Activated CD8-positive, alpha-beta memory T cell treated with anti-CD3 and anti-CD28 coated beads, Interleukin-2, amount 10 ng/mL, durations not matched to agents 7 days and 5 days (primary cell): ENCODE results near the gene LRPAP1. TPM values are rescaled to one million over a fixed set of nuclear protein-coding genes. Genes with fewer than 3 reads are reported as not detected.
"Not testable (repeated sequence)": the region's sequence is repeated elsewhere in the genome, so short reads cannot be mapped to it uniquely, and the experiment has no call there.

Source experiments
- ATAC-seq: fragments of 150-1000 bp; cut with Tn5 transposase; one replicate; pipeline ENCODE4 v1.10.0; 2021; ENCODE audit warnings: moderate library complexity
- CTCF ChIA-PET: fragments of 350-600 bp; sonication (Branson Sonifier 250); formaldehyde crosslinking; loops from one replicate; lab custom pipeline; 2021; ENCODE audit warnings: antibody characterized with exemption; lab: Charles Lee
- DNase-seq: peaks from one replicate; pipeline ENCODE4 v3.0.0-alpha.2; 2020
- H3K27ac Mint-ChIP-seq: one replicate; pipeline ENCODE4 v1.8.0; 2021; ENCODE audit warnings: mild to moderate bottlenecking, mixed read lengths
- H3K27me3 Mint-ChIP-seq: one replicate; pipeline ENCODE4 v1.8.0; 2021; ENCODE audit warnings: mixed read lengths
- H3K36me3 Mint-ChIP-seq: one replicate; pipeline ENCODE4 v1.8.0; 2021; ENCODE audit warnings: mild to moderate bottlenecking, mixed read lengths
- H3K4me1 Mint-ChIP-seq: one replicate; pipeline ENCODE4 v1.8.0; 2021; ENCODE audit warnings: mixed read lengths
- H3K4me3 Mint-ChIP-seq: one replicate; pipeline ENCODE4 v1.8.0; 2021; ENCODE audit warnings: mild to moderate bottlenecking, moderate library complexity, mixed read lengths
- H3K9me3 Mint-ChIP-seq: one replicate; pipeline ENCODE4 v1.8.0; 2022; ENCODE audit warnings: low read depth, mixed read lengths
- total RNA-seq, 2 experiments: library from RNA; stranded (reverse); gene quantifications; one replicate each; pipeline ENCODE4 v1.2.3, GENCODE V29; 2021

Gene LRPAP1
- total RNA-seq, result 10 to 100 TPM; 77.2 to 87.6 TPM

DNA sequence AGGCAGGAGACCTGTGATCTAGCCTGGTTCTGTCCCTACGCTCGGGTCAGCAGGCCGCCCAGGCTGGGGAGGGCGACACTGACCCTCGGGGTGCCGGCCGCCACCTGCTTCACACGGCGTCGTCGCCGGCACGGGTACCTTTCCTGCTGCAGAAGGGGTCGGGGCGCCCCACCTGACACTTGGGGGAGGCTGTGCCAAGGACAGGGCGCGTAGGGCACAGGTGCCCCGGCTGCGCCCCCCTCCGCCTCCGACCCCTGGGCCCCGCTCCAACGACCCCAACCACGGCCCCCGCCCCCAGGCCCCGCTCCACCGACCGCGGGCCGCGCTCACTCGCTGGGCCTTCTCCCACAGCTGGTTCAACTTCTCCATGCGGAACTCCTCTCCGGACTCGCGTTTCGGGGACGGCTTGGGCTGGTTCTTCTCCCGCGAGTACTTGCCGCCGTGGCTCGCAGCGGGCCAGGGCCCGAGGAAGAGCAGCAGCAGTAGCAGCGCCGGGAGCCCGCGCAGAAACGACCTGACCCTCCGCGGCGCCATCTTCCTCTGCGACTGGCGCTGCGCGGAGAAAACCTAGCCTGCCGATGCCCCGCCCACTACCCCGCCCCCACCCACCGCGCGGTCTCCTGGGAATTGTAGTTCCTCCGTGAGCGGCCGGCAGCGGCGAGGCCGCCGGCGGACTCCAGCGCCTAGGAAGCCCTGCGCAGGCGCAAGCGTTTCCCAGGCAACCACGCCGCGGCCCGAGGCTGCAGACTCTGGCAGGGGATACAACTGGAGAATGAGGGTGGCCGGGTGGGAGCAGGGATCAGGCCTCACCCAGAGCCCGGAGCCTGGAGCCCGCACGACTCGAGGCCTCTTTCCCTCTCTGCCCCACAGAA lies at the start of gene LRPAP1:
LRPAP1 (minus strand) TSS at position 544 of the 872 bp plus-strand sequence; CDS start at position 534, 10 bp downstream.
- ATAC-seq, result peak; percentile 89
- no peaks in the 10 kb centered on the region for H3K9me3 Mint-ChIP-seq

DNA sequence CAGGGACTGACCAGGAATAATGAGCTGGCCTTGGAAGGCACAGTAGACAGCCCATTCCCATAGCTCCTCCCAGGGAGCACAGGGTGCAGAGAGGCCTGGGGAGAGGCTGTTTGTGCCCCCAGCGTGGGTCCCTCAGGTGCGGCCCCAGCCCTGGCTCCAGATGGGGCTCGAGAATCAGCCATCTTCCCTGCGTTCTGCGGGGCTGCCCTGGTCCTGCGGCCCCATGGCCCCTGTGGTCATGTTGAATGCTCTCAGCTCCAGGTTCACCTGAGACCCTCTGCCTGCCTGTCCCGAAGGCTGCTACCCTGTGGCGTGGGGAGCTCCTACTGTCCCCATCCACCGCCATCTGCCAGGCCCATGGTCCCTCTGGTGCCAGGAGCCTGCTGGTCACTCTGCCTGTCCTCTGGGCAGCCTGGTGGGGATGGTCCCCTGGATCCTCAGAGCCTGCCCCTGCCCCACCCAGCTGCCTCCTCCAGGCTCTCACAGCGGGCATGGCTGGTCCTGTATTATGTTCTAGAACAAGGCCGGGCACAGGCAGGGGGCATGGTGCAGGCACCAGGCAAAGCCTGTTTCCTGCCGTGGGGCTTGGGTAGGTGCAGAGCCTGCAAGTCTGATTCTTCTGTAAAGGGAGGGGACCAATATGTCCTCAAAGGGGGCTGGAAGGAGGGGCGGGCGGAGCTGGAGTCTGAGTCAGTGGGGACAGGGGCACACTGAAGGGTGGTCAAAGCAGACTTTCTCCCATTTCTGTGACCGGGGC lies 49.3 kb upstream of the LRPAP1 start:
- ATAC-seq, CTCF ChIA-PET, H3K4me1 Mint-ChIP-seq, H3K27me3 Mint-ChIP-seq, H3K27ac Mint-ChIP-seq, H3K36me3 Mint-ChIP-seq, DNase-seq, H3K4me3 Mint-ChIP-seq, H3K9me3 Mint-ChIP-seq: not testable (repeated sequence)

More for the DNA sequence above, at the start of gene LRPAP1:
- CTCF ChIA-PET, result no interaction called here
- DNase-seq, result peak; percentile 90
- peak within 1 kb of the TSS; percentile 93 for H3K27ac Mint-ChIP-seq
- peak within 1 kb of the TSS; percentile 98 for H3K4me3 Mint-ChIP-seq
- H3K27me3 Mint-ChIP-seq, result peaks cover 8% of the 10 kb centered on the region
- H3K4me1 Mint-ChIP-seq, result peaks cover 27% of the 10 kb centered on the region
- H3K36me3 Mint-ChIP-seq, result no peaks in the 10 kb centered on the region

DNA sequence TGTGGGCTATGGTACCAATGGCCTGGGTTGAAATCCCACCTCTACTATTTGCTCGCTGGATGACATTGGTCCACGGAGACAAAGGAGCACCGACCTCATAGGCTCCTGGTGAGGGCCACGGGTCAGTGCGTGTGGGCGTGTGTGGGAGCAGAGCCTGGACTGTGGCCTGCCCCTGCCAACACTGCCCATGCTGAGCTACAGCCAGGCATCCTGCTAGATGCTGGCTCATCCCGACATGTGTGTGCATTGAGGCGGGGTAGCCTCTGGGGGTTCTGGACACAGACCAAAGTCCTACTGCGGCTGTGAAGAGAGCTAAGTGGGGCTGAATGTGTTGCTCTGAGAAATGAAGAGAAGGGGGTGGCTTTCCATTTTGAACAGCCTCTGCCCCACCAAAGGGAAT lies 48.6 kb upstream of the LRPAP1 start:
- H3K36me3 Mint-ChIP-seq, H3K4me3 Mint-ChIP-seq, H3K9me3 Mint-ChIP-seq, CTCF ChIA-PET, H3K27ac Mint-ChIP-seq, DNase-seq, H3K4me1 Mint-ChIP-seq, ATAC-seq, H3K27me3 Mint-ChIP-seq: not testable (repeated sequence)

DNA sequence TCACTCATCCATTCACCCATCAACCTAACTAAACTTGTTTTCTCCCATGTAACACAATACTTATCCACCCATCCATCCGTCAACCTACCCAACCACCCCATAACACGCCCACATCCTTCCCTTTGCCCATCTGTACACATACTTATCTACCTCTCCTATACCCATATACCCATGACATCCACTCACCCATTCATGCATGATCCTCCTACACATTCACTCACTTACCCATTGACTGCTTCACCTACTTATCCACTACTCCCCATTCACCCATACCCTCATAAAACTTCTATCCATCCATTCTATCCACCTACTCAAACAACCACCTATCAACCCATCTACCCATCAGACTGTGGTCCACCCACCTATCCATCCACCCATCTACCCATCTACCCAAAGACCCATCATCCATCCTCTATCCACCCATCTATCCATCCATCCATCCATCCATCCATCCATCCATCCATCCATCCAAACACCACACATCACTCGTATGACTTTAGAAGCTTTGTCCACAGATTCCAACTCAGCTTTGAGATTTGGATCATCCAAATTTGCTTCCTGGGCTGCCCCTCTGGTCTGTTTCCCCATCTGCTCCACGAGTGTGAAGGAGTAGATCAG lies 46.4 kb upstream of the LRPAP1 start:
- H3K36me3 Mint-ChIP-seq, H3K27me3 Mint-ChIP-seq, H3K9me3 Mint-ChIP-seq, H3K4me3 Mint-ChIP-seq, DNase-seq, ATAC-seq, CTCF ChIA-PET, H3K4me1 Mint-ChIP-seq, H3K27ac Mint-ChIP-seq: not testable (repeated sequence)

DNA sequence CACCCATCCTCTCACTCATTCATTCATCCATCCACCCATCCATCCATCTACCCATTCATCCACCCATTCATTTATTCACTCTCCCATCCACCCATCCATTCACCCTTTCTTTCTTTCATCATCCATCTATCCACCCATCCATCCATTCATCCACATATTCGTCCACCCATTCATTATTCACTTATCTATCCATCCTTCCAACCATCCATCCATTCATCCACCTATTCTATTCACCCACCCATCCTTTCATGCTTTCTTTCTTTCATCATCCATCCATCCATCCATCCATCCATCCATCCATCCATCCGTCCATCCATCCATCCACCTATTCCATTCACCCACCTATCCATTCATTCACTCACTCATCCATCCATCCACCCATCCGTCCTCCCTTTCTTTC lies 45.8 kb upstream of the LRPAP1 start:
- ATAC-seq, H3K9me3 Mint-ChIP-seq, H3K27me3 Mint-ChIP-seq, H3K4me1 Mint-ChIP-seq, CTCF ChIA-PET, H3K27ac Mint-ChIP-seq, H3K4me3 Mint-ChIP-seq, H3K36me3 Mint-ChIP-seq, DNase-seq: not testable (repeated sequence)

- CTCF ChIA-PET, result not testable (repeated sequence)
Measured at GRCh38 chr4:3577208-3577892, 45.1 kb upstream of the LRPAP1 start.

DNA sequence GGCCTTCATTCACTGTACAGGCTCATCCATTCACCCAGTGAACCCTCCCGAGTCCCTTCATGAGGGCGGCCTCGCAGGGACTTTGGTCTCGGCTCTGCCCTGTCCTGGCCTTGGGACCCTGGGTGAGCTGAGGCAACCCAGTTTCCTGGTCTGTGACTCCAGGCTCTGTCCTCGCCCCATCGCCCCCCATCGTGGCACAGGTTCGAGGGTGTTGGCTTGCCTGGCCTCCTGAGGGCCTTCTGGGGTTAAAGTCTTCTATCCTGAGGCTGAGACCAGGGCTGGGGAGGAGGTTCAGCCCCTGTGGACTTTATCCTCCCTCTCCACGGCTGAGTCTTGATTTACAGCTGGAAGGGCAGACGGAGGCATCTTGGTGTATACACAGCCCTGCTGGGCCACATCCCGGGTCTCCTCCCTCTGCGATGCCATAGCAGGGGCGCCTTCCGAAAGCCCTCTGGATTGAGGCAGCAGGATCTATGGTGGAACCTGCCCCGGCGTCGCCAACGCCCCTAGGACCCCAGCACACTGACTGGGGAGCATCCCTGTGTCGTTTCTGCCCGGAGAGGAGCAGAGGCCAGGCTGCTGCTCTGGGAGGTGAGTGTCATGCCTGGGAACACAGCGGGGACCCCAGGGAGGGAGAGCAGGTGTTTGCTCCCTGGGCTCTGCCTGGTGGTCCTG lies 44.4 kb upstream of the LRPAP1 start:
- H3K4me1 Mint-ChIP-seq, DNase-seq, H3K27ac Mint-ChIP-seq, H3K4me3 Mint-ChIP-seq, H3K27me3 Mint-ChIP-seq, H3K9me3 Mint-ChIP-seq, H3K36me3 Mint-ChIP-seq, ATAC-seq, CTCF ChIA-PET: not testable (repeated sequence)

More at GRCh38 chr4:3577208-3577892, 45.1 kb upstream of the LRPAP1 start:
- not testable (repeated sequence) for H3K27me3 Mint-ChIP-seq, H3K9me3 Mint-ChIP-seq, H3K4me3 Mint-ChIP-seq, H3K27ac Mint-ChIP-seq, ATAC-seq, H3K36me3 Mint-ChIP-seq, H3K4me1 Mint-ChIP-seq, DNase-seq

GRCh38 chr4:3575426-3576369 lies 43.5 kb upstream of the LRPAP1 start:
- H3K9me3 Mint-ChIP-seq, ATAC-seq, CTCF ChIA-PET: not testable (repeated sequence)

GRCh38 chr4:3574865-3575264 lies 42.6 kb upstream of the LRPAP1 start:
- CTCF ChIA-PET, H3K27ac Mint-ChIP-seq, H3K9me3 Mint-ChIP-seq, DNase-seq, ATAC-seq, H3K4me1 Mint-ChIP-seq, H3K27me3 Mint-ChIP-seq, H3K36me3 Mint-ChIP-seq, H3K4me3 Mint-ChIP-seq: not testable (repeated sequence)

More at GRCh38 chr4:3575426-3576369, 43.5 kb upstream of the LRPAP1 start:
- not testable (repeated sequence) for DNase-seq, H3K27ac Mint-ChIP-seq, H3K27me3 Mint-ChIP-seq, H3K36me3 Mint-ChIP-seq, H3K4me1 Mint-ChIP-seq, H3K4me3 Mint-ChIP-seq

- H3K36me3 Mint-ChIP-seq, H3K9me3 Mint-ChIP-seq, H3K27ac Mint-ChIP-seq, H3K4me1 Mint-ChIP-seq, CTCF ChIA-PET, DNase-seq, H3K4me3 Mint-ChIP-seq, H3K27me3 Mint-ChIP-seq, ATAC-seq: not testable (repeated sequence)
Measured at GRCh38 chr4:3574346-3574745, 42.1 kb upstream of the LRPAP1 start.

- Mint-ChIP-seq H3K27ac (no peak overlapping the region), H3K4me3 (no peak overlapping the region), H3K27me3 (no peaks in the 10 kb centered on the region), H3K36me3 (no peaks in the 10 kb centered on the region), H3K4me1 (no peaks in the 10 kb centered on the region), H3K9me3 (no peaks in the 10 kb centered on the region)
- CTCF ChIA-PET, result no interaction called here
- ATAC-seq, result no peak
- DNase-seq, result no peak
Measured at GRCh38 chr4:3573131-3573530, 40.9 kb upstream of the LRPAP1 start.

DNA sequence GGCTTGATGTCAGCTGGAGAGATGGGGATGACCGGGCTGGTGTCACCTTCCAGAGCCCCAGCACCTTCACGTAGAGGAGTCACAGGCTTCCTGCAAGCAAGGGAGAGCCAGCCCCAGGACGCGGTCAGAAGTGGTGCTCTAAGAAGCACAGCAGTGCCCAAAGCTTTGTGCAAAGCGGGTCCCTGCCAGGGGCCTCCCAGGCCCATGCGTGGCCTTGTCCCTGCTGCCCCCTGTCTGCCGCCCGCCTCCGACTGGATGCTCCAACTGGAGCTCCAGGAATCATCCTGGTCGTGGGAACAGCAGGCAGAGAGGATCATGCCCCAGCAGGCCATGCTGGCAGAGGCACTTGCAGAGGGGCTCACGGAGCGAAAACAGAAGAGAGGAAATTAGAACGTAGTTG lies 40.1 kb upstream of the LRPAP1 start:
- Mint-ChIP-seq H3K4me3 (no peak overlapping the region), H3K36me3 (no peaks in the 10 kb centered on the region), H3K27ac (no peak overlapping the region), H3K4me1 (no peaks in the 10 kb centered on the region), H3K9me3 (no peaks in the 10 kb centered on the region), H3K27me3 (no peaks in the 10 kb centered on the region)
- no peak for ATAC-seq
- DNase-seq, result no peak
- CTCF ChIA-PET, result no interaction called here
